Right lobe of liver (tissue), 4 donors: ENCODE data around the gene FLCN.

Source experiments
- CTCF ChIP-seq, 4 donors: fragments of 200-600 bp in 3 of 4; fragments of 450-650 bp in 1 of 4; IDR thresholded peaks; one replicate each; pipeline versions ENCODE4 v1.5.1 to v1.8.0; 2016 to 2022; ENCODE audit warnings: antibody characterized with exemption in 4 of 4, mild to moderate bottlenecking in 2 of 4
- POLR2A ChIP-seq: fragments of 450-650 bp; IDR thresholded peaks from one replicate; pipeline ENCODE4 v1.6.1; 2017; ENCODE audit warnings: antibody characterized with exemption, mild to moderate bottlenecking
- donor health status: DM: no; HTN: no; CAD: no.
- donor health status: DM: no; HTN: no; CAD: no.
- donor health status: DM: no; HTN: yes; CAD: no.

- TF ChIP-seq CTCF (IDR thresholded peaks at IDR 0.05) (no peak), POLR2A (no peak)
Observed at GRCh38 chr17:17246879-17247278, 9.9 kb upstream of the FLCN start.
